Measurements from ENCODE around the gene PRLR.

- TF ChIP-seq, protein P1, sequence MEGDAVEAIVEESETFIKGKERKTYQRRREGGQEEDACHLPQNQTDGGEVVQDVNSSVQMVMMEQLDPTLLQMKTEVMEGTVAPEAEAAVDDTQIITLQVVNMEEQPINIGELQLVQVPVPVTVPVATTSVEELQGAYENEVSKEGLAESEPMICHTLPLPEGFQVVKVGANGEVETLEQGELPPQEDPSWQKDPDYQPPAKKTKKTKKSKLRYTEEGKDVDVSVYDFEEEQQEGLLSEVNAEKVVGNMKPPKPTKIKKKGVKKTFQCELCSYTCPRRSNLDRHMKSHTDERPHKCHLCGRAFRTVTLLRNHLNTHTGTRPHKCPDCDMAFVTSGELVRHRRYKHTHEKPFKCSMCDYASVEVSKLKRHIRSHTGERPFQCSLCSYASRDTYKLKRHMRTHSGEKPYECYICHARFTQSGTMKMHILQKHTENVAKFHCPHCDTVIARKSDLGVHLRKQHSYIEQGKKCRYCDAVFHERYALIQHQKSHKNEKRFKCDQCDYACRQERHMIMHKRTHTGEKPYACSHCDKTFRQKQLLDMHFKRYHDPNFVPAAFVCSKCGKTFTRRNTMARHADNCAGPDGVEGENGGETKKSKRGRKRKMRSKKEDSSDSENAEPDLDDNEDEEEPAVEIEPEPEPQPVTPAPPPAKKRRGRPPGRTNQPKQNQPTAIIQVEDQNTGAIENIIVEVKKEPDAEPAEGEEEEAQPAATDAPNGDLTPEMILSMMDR (IDR thresholded peaks at IDR 0.05; ENCODE audit: low read depth, low read length, missing input control) = no peak
- TF ChIP-seq TAF1 (conservative IDR thresholded peaks at IDR 0.05) = no peak
- no peak for TF ChIP-seq JUND (IDR thresholded peaks at IDR 0.05)
- no peak for TF ChIP-seq RXRA (IDR thresholded peaks at IDR 0.05)
Observed at GRCh38 chr5:35151146-35151920, 79.0 kb downstream of the PRLR start.

Data from liver (tissue), 3 donors.